RWPE1 (cell line): ENCODE data around the gene MS4A6E.

Experiments
- CTCF ChIA-PET: fragments of 350-600 bp; sonication (Branson Sonifier 250); formaldehyde crosslinking; extraction: SDS; loops from one replicate; lab custom pipeline; 2021; lab: Yijun Ruan, JAX
- POLR2A ChIA-PET: fragments of 400-600 bp; formaldehyde crosslinking; extraction: SDS; loops from one replicate; lab custom pipeline; 2020; ENCODE audit warnings: antibody characterized with exemption; ENCODE audit not compliant: low non-redundant PET; lab: Yijun Ruan, JAX
- DNase-seq: peaks from one replicate; pipeline ENCODE4 v3.0.0; 2012; ENCODE audit warnings: low spot score
- H3K27ac ChIP-seq: fragments of 450-650 bp; 2 replicates; pipeline ENCODE4 v1.5.1; 2017
- TF ChIP-seq, protein P1 (sequence below): fragments of 450-650 bp; conservative IDR thresholded peaks from 2 replicates; pipeline ENCODE4 v1.5.1; 2017; ENCODE audit warnings: low read depth, mild to moderate bottlenecking

Gene MS4A6E

DNA sequence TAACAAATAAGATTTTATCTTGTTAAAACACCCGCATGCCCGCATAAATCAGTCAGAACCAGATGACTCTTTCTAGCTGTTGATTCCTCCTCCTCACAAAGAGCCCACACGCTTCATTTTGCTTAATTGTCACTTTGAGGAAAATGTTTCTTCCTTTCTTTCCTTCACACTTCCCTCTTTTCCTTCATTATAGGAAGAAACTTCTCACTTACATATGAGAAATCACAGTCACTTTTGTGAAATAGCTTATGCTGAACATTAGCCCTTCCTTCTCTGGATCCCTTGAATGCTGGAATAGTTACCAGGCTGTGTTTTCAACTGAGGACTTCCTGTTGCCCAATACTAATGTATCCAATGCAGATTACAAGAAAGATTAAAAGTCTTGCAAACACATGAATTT, 5.8 kb downstream of the MS4A6E start:
- CTCF ChIA-PET = interaction anchor here (0.7 to 1.5 kb wide), 2 partner anchors 12 to 334 kb away, joined by 3 to 4 read pairs; no protein-coding TSS in a partner anchor
- H3K27ac ChIP-seq = no peak overlapping the region

DNA sequence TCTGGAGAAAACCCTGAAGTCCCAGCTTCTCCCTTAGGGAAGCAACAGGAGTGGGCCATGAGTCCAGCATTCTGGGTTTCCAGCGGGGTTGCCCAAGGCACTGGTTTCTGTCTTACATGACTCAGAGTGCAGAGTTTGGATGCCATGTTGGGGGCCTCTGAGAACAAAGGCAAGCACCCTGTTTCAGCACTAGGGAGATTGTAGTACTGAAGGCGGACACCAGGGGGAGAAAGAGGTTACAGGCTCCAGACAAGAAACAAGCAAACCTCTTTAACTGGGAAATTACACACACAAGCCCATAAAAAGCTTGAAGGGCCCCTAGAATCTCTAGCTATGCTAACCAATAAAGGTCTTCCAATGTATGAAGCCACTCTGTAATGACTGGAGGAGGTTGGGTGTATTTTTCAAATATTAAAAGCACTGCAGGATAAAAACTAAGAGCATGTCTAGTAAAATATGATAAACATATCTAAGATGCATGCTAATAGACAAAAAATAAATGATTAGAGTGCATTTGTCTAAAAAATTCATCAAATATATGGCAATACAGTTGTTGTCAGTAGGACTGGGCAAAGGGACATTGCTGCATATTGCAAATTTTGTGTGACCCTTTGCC, 7.1 kb downstream of the MS4A6E start:
- CTCF ChIA-PET = interaction anchor here (0.6 to 2.5 kb wide), 7 partner anchors 9 to 1787 kb away, joined by 3 to 7 read pairs (median 4); no protein-coding TSS in a partner anchor
- POLR2A ChIA-PET = no interaction called here
- TF ChIP-seq, protein P1, sequence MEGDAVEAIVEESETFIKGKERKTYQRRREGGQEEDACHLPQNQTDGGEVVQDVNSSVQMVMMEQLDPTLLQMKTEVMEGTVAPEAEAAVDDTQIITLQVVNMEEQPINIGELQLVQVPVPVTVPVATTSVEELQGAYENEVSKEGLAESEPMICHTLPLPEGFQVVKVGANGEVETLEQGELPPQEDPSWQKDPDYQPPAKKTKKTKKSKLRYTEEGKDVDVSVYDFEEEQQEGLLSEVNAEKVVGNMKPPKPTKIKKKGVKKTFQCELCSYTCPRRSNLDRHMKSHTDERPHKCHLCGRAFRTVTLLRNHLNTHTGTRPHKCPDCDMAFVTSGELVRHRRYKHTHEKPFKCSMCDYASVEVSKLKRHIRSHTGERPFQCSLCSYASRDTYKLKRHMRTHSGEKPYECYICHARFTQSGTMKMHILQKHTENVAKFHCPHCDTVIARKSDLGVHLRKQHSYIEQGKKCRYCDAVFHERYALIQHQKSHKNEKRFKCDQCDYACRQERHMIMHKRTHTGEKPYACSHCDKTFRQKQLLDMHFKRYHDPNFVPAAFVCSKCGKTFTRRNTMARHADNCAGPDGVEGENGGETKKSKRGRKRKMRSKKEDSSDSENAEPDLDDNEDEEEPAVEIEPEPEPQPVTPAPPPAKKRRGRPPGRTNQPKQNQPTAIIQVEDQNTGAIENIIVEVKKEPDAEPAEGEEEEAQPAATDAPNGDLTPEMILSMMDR = peak; percentile 68
- no peak overlapping the region for H3K27ac ChIP-seq
- DNase-seq = peak; percentile 57

More for the DNA sequence above, 5.8 kb downstream of the MS4A6E start:
- POLR2A ChIA-PET = no interaction called here
- TF ChIP-seq, protein P1 = no peak
- no peak for DNase-seq

- CTCF ChIA-PET = no interaction called here
Measured at GRCh38 chr11:60336767-60337391, 9.8 kb downstream of the MS4A6E start.

GRCh38 chr11:60338053-60338452, 11.0 kb downstream of the MS4A6E start:
- TF ChIP-seq, protein P1 = no peak
- POLR2A ChIA-PET = no interaction called here
- DNase-seq = no peak
- CTCF ChIA-PET = no interaction called here
- H3K27ac ChIP-seq = no peak overlapping the region

More at GRCh38 chr11:60336767-60337391, 9.8 kb downstream of the MS4A6E start:
- H3K27ac ChIP-seq = no peak overlapping the region
- DNase-seq = no peak
- TF ChIP-seq, protein P1 = no peak
- POLR2A ChIA-PET = no interaction called here

GRCh38 chr11:60339356-60339755, 12.3 kb downstream of the MS4A6E start:
- no peak overlapping the region for H3K27ac ChIP-seq
- TF ChIP-seq, protein P1 = no peak
- POLR2A ChIA-PET = no interaction called here
- CTCF ChIA-PET = interaction anchor here (0.6 kb wide), 1 partner anchor 25 kb away, joined by 5 read pairs; no protein-coding TSS in a partner anchor
- no peak for DNase-seq

- POLR2A ChIA-PET = no interaction called here
- TF ChIP-seq, protein P1 = peak; percentile 49
- no peak for DNase-seq
- CTCF ChIA-PET = interaction anchor here (0.6 to 1.6 kb wide), 4 partner anchors 9 to 264 kb away, joined by 3 to 6 read pairs (median 4); no protein-coding TSS in a partner anchor
- no peak overlapping the region for H3K27ac ChIP-seq
Measured at GRCh38 chr11:60343094-60343704, 16.1 kb downstream of the MS4A6E start.
